ENCODE measurements around the gene MAT2B. TPM values are rescaled to one million over a fixed set of nuclear protein-coding genes. Genes with fewer than 3 reads are reported as not detected.
"Not testable (repeated sequence)": the region's sequence is repeated elsewhere in the genome, so short reads cannot be mapped to it uniquely, and the experiment has no call there.

Gene MAT2B
- total RNA-seq, 1 donor from 2014 or later, result 76.4 TPM

DNA sequence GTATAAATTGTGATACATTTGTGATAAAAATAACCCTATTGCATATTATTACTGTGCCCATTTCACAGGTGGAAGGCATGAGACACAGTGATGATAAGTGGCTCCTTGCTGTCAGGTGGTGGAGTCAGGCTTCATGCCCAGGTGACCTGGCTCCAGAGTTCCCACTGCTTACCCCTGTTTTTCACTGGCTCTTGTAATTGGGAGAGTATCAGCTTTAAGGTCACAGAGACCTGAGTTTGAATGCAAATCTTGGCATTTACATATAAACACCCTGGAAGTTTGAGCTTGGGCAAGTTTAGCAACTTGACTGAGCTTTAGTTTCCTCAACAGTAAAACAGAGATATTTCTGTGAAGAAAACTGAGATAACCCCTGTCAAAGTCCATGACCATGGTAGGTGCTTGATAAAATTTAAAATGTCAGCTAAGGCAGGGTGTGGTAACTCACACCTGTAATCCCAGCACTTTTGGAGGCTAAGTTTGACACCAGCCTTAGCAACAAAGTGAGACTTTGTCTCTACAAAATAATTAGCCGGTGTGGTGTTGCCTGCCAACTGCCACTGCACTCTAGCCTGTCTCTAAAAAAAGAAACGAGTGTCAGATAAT is 29.2 kb downstream of the MAT2B start:
- POLR2A ChIA-PET, result interaction anchor here (0.9 kb wide), 1 partner anchor 27 kb away, joined by 3 read pairs; no protein-coding TSS in a partner anchor
- no peaks in the 10 kb centered on the region for H3K27me3 Mint-ChIP-seq
- H3K9me3 Mint-ChIP-seq, result no peaks in the 10 kb centered on the region
- peak overlapping the region; percentile 44 for H3K27ac Mint-ChIP-seq
- intact Hi-C loops (cut with micrococcal nuclease), result no loop called here
- H3K4me3 Mint-ChIP-seq, result peak overlapping the region; percentile 49
- H3K4me1 Mint-ChIP-seq, result peaks cover 34% of the 10 kb centered on the region
- ATAC-seq (ENCODE audit: low read depth) (no peak), DNase-seq (no peak)
- TF ChIP-seq, protein P1, sequence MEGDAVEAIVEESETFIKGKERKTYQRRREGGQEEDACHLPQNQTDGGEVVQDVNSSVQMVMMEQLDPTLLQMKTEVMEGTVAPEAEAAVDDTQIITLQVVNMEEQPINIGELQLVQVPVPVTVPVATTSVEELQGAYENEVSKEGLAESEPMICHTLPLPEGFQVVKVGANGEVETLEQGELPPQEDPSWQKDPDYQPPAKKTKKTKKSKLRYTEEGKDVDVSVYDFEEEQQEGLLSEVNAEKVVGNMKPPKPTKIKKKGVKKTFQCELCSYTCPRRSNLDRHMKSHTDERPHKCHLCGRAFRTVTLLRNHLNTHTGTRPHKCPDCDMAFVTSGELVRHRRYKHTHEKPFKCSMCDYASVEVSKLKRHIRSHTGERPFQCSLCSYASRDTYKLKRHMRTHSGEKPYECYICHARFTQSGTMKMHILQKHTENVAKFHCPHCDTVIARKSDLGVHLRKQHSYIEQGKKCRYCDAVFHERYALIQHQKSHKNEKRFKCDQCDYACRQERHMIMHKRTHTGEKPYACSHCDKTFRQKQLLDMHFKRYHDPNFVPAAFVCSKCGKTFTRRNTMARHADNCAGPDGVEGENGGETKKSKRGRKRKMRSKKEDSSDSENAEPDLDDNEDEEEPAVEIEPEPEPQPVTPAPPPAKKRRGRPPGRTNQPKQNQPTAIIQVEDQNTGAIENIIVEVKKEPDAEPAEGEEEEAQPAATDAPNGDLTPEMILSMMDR (IDR thresholded peaks at IDR 0.05), result no peak
- CTCF ChIA-PET, result no interaction called here
- H3K36me3 Mint-ChIP-seq (ENCODE audit: low read depth), result no peaks in the 10 kb centered on the region

DNA sequence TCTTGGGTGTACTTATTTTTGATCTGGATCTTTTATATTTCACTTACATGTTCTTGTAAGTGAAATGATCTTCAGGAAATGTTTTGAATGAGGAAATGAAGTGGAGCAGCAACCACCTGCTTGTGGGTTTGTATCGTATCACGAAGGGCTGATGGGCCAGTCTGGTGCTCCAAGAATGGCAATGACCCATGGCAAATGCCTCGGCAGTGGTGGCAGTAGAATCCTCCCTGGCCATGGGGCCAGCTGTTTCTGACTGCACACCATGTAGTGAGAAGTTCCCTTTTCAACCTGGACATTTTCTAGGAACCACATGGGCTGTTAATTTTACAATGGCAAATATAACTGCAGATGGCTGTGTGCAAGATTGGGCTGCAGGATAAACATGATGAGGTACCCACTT is 29.9 kb downstream of the MAT2B start:
- ChIA-PET CTCF (no interaction called here), POLR2A (no interaction called here)
- H3K27me3 Mint-ChIP-seq, result no peaks in the 10 kb centered on the region
- no peaks in the 10 kb centered on the region for H3K9me3 Mint-ChIP-seq
- peak overlapping the region; percentile 49 for H3K4me3 Mint-ChIP-seq
- peak; percentile 45 for ATAC-seq (ENCODE audit: low read depth)
- no peaks in the 10 kb centered on the region for H3K36me3 Mint-ChIP-seq (ENCODE audit: low read depth)
- intact Hi-C loops (cut with micrococcal nuclease), result no loop called here
- peaks cover 34% of the 10 kb centered on the region for H3K4me1 Mint-ChIP-seq
- TF ChIP-seq, protein P1 (IDR thresholded peaks at IDR 0.05), result no peak
- DNase-seq, result no peak
- H3K27ac Mint-ChIP-seq, result peak overlapping the region; percentile 27

DNA sequence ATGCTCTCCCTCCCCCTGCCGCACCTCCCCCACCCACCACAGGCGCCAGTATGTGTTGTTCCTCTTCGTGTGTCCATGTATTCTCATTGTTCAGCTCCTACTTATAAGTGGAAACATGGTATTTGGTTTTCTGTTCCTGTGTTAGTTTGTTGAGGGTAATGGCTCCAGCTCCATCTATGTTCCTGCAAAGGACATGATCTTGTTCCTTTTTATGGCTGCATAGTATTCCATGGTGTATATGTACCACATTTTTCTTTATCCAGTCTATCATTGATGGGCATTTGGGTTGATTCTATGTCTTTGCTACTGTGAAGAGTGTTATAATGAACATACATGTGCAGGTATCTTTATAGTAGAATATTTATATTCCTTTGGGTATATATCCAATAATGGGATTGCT is 31.0 kb downstream of the MAT2B start:
- CTCF ChIA-PET; H3K9me3 Mint-ChIP-seq; H3K4me3 Mint-ChIP-seq; H3K27ac Mint-ChIP-seq; DNase-seq; H3K36me3 Mint-ChIP-seq (ENCODE audit: low read depth); intact Hi-C loops (cut with micrococcal nuclease); ATAC-seq (ENCODE audit: low read depth); H3K27me3 Mint-ChIP-seq: not testable (repeated sequence)
- H3K4me1 Mint-ChIP-seq, result peaks cover 34% of the 10 kb centered on the region
- POLR2A ChIA-PET, result interaction anchor here (0.6 kb wide), 1 partner anchor 27 kb away, joined by 3 read pairs; no protein-coding TSS in a partner anchor

DNA sequence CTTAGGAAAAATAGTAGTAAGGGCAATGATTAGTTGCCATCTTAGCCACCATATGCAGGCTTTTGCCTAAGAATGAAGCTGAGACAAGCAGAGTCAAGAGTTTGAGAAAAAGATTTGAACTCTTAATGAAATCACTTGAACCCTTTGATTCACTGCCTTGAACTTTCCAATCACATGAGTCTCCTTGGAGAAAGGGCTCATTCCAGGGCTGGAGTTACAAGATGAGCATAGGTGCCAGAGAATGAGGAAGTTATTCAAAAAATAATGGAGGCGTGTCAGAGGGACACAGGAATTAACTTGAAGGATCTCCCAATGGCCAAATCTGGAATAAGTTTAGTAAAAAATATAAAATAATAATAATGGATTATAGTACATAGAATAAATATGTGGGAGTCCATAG is 35.3 kb downstream of the MAT2B start:
- intact Hi-C loops (cut with micrococcal nuclease), result no loop called here
- ATAC-seq (ENCODE audit: low read depth), result no peak
- DNase-seq, result no peak
- Mint-ChIP-seq H3K4me1 (peaks cover 17% of the 10 kb centered on the region), H3K36me3 (ENCODE audit: low read depth) (no peaks in the 10 kb centered on the region), H3K9me3 (no peaks in the 10 kb centered on the region), H3K27ac (no peak overlapping the region), H3K4me3 (no peak overlapping the region), H3K27me3 (peaks cover 5% of the 10 kb centered on the region)
- TF ChIP-seq, protein P1 (IDR thresholded peaks at IDR 0.05), result no peak
- POLR2A ChIA-PET, result no interaction called here
- CTCF ChIA-PET, result no interaction called here

DNA sequence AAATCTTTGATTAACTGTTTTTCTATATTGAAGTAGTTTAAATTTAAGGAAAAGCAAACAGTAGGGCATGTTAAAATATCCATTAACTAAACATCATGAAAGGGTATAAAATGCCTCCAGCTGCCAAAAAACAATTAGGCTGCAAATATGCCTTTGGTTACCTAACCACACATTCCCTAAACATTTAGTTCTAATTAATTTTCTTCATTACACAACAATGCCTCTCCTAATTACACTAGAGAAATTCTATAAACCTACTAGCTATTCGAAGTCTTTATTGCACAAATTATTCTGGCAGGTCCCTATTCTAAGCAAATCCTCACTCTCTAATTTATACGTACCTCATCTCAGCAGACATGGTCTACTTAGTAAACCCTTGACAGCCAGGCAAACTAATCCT is 37.4 kb downstream of the MAT2B start:
- H3K27me3 Mint-ChIP-seq, result peaks cover 5% of the 10 kb centered on the region
- CTCF ChIA-PET, result no interaction called here

More for the DNA sequence above, 37.4 kb downstream of the MAT2B start:
- Mint-ChIP-seq H3K9me3 (no peaks in the 10 kb centered on the region), H3K4me3 (no peak overlapping the region), H3K27ac (no peak overlapping the region), H3K4me1 (peaks cover under 1% of the 10 kb centered on the region), H3K36me3 (ENCODE audit: low read depth) (no peaks in the 10 kb centered on the region)
- TF ChIP-seq, protein P1 (IDR thresholded peaks at IDR 0.05), result no peak
- POLR2A ChIA-PET, result no interaction called here
- DNase-seq (no peak), ATAC-seq (ENCODE audit: low read depth) (no peak)
- intact Hi-C loops (cut with micrococcal nuclease), result no loop called here
